Naive thymus-derived CD4-positive, alpha-beta T cell (primary cell): ENCODE results near the gene MAMDC4. TPM values are rescaled to one million over a fixed set of nuclear protein-coding genes. Genes with fewer than 3 reads are reported as not detected.

ENCODE experiments used
- ATAC-seq: fragments of 150-1000 bp; cut with Tn5 transposase; 2 replicates; pipeline ENCODE4 v1.10.0; 2021; ENCODE audit warnings: mild to moderate bottlenecking, moderate library complexity
- CTCF ChIA-PET: fragments of 350-600 bp; sonication (Branson Sonifier 250); formaldehyde crosslinking; loops from one replicate; lab custom pipeline; 2021; ENCODE audit warnings: antibody characterized with exemption; lab: Charles Lee
- POLR2A ChIA-PET: fragments of 350-600 bp; sonication (Branson Sonifier 250); formaldehyde crosslinking; loops from one replicate; lab custom pipeline; 2021; ENCODE audit warnings: antibody characterized with exemption, inconsistent platforms; lab: Charles Lee
- DNase-seq, 9 donors: peaks; one replicate each; pipeline versions ENCODE4 v3.0.0 to v3.0.0-alpha.2; 2020 to 2022; ENCODE audit warnings: mixed read lengths in 1 of 9
- H3K27ac ChIP-seq: one replicate; pipeline ENCODE4 v1.7.0; 2013; ENCODE audit warnings: mild to moderate bottlenecking, low read depth, low read length, moderate library complexity
- H3K27me3 ChIP-seq, 2 donors: one replicate each; pipeline ENCODE4 v1.7.0; 2013; ENCODE audit warnings: low read length in 2 of 2, mild to moderate bottlenecking in 2 of 2, moderate library complexity in 2 of 2; ENCODE audit not compliant: control insufficient read depth in 2 of 2, insufficient read depth in 2 of 2
- H3K36me3 ChIP-seq, 3 experiments: 1 replicate in 2 of 3; 2 replicates in 1 of 3; pipeline ENCODE4 v1.7.0; 2013; ENCODE audit warnings: low read length in 3 of 3, mild to moderate bottlenecking in 3 of 3, moderate library complexity in 1 of 3; ENCODE audit not compliant: insufficient read depth in 3 of 3, control insufficient read depth in 2 of 3
- H3K4me1 ChIP-seq, 2 donors: one replicate each; pipeline ENCODE4 v1.7.0; 2013; ENCODE audit warnings: low read length in 2 of 2, mild to moderate bottlenecking in 2 of 2, moderate library complexity in 1 of 2; ENCODE audit not compliant: control insufficient read depth in 2 of 2, insufficient read depth in 2 of 2
- H3K4me3 ChIP-seq: 2 replicates; pipeline ENCODE4 v1.7.0; 2013; ENCODE audit warnings: mild to moderate bottlenecking, low read length
- H3K9me3 ChIP-seq, 3 experiments: 1 replicate in 2 of 3; 2 replicates in 1 of 3; pipeline ENCODE4 v1.7.0; 2013; ENCODE audit warnings: low read length in 3 of 3; ENCODE audit not compliant: control insufficient read depth in 2 of 3
- H3K27ac Mint-ChIP-seq, 9 donors: one replicate each; pipeline ENCODE4 v1.8.0; 2020 to 2022; ENCODE audit warnings: mixed read lengths in 9 of 9, mild to moderate bottlenecking in 8 of 9, moderate library complexity in 5 of 9, inconsistent platforms in 2 of 9
- H3K27me3 Mint-ChIP-seq, 5 donors: one replicate each; pipeline ENCODE4 v1.8.0; 2021 to 2022; ENCODE audit warnings: mixed read lengths in 5 of 5, mild to moderate bottlenecking in 1 of 5
- H3K36me3 Mint-ChIP-seq, 5 donors: one replicate each; pipeline ENCODE4 v1.8.0; 2020 to 2022; ENCODE audit warnings: mixed read lengths in 5 of 5, mild to moderate bottlenecking in 3 of 5, inconsistent platforms in 1 of 5
- H3K4me1 Mint-ChIP-seq, 7 donors: one replicate each; pipeline ENCODE4 v1.8.0; 2020 to 2022; ENCODE audit warnings: mixed read lengths in 7 of 7, mild to moderate bottlenecking in 3 of 7, inconsistent platforms in 1 of 7
- H3K4me3 Mint-ChIP-seq, 10 donors: one replicate each; pipeline ENCODE4 v1.8.0; 2020 to 2022; ENCODE audit warnings: mild to moderate bottlenecking in 10 of 10, mixed read lengths in 10 of 10, moderate library complexity in 6 of 10, inconsistent platforms in 2 of 10
- H3K9me3 Mint-ChIP-seq, 11 donors: one replicate each; pipeline ENCODE4 v1.8.0; 2020 to 2022; ENCODE audit warnings: mixed read lengths in 11 of 11, mild to moderate bottlenecking in 4 of 11, inconsistent platforms in 1 of 11, moderate library complexity in 1 of 11
- intact Hi-C, 2 donors: fragments of 100-400 bp; cut with micrococcal nuclease; formaldehyde crosslinking; loops; one replicate each; pipeline ENCODE4 v1.15.1; 2023
- polyA plus RNA-seq, 2 donors: library from polyadenylated mRNA; unstranded; fragments of 300-500 nt; fragmentation: Illumina TruSeq; gene quantifications; one replicate each; pipeline ENCODE4 v1.2.3, GENCODE V29; 2021
- total RNA-seq, 6 experiments: library from RNA in 5 of 6; stranded (reverse) in 5 of 6; gene quantifications; 1 replicate in 5 of 6; 2 replicates in 1 of 6; pipeline ENCODE4 v1.2.3 and lab custom pipeline; 2021 to 2026

MAMDC4 gene
- total and polyA plus RNA-seq, 7 experiments from 2014 or later: 0.22 to 27.7 (median 5.0) TPM; not detected in 1

DNA sequence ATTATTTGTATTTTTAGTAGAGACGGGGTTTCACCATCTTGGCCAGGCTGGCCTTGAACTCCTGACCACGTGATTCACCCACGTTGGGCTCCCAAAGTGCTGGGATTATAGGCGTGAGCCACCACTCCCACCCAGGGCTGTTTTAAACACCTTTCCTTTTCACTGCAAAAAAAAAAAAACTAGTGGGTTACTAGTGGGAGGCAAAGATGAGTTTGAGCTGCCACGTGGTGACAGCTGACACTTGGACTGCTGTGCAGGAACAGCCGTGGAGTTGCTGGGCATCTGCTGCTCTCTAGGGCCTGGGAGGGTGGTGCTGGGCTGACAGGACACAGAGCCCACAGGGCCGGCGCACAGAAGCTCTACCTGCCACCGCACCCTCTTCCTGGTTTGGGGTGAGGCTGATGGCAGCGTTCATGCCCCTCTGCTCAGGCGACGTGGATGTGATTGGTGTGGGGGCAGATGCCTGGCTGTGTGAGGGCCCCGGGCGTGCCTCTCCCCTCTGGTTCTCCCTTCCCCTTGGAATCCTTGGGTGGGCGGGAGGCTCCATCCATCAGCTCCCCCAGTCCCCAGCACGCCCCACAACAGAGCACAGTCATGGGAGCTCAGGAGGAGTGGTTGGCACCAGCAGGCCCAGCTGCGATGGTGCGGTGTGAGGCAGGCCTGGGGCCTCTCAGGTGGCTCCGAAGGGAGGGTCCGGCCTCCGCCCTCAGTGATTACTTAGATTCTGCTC is 27.5 kb upstream of the MAMDC4 start:
- Mint-ChIP-seq H3K27me3 (no peaks in the 10 kb centered on the region), H3K27ac (no peak overlapping the region), H3K4me1 (peaks cover 5 to 9% (median 6%) of the 10 kb centered on the region in 7 donors), H3K4me3 (no peak overlapping the region), H3K9me3 (no peaks in the 10 kb centered on the region), H3K36me3 (peaks cover 0 to 3% (median 0%) of the 10 kb centered on the region in 5 donors)
- ATAC-seq: no peak
- ChIA-PET POLR2A (interaction anchor here (0.7 to 0.8 kb wide), 2 partner anchors 374 to 857 kb away, joined by 3 to 4 read pairs; no protein-coding TSS in a partner anchor), CTCF (no interaction called here)
- peaks cover 0 to 61% (median 3%) of the 10 kb centered on the region in 3 experiments for H3K36me3 ChIP-seq
- intact Hi-C loops: no loop called here
- H3K27me3 ChIP-seq: no peaks in the 10 kb centered on the region
- H3K4me3 ChIP-seq: no peak overlapping the region
- no peak for DNase-seq
- no peaks in the 10 kb centered on the region for H3K9me3 ChIP-seq
- no peak overlapping the region for H3K27ac ChIP-seq
- no peaks in the 10 kb centered on the region for H3K4me1 ChIP-seq

DNA sequence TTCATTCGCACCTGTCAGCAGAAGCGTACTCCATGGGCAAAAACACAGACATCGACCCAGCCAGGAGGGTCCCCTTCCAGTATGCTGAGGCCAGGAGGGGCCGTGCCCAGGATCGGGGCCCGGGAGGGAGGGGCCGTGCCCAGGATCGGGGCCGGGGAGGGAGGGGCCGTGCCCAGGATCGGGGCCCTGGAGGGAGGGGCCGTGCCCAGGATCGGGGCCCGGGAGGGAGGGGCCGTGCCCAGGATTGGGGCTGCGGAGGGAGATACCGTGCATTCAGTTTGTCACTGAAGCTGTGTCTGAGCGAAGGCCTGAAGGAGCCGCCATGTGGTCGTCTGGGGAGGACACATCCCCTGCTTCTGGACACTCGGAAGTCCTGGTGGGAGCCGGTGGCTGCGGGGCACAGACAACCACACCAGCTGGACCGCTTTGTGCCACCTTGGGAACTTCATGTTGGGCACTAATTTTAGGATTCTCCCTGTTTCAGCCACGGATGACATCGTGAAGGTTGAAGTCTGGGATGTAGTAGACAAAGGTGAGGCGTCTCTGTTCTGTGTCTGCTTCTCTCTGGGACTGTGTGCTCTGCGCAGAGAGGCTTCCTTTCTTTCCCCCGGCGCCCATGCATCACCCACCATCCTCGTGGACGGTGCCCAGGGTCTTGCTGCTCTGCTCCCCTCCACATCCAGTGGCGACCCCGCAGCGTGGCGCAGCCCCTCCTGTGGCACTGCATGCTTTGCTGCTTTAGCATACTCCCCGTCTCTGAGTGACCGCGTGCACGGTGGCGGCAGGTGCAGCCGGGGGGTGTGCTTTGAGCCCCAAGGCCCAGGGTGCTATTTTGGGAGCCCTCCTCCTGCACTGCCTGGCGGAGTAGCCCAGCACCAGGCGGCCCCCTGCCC is 26.6 kb upstream of the MAMDC4 start:
- no peak for ATAC-seq
- H3K4me1 Mint-ChIP-seq: peaks cover 5 to 7% (median 6%) of the 10 kb centered on the region in 7 donors
- H3K9me3 Mint-ChIP-seq: no peaks in the 10 kb centered on the region
- DNase-seq: no peak
- ChIA-PET CTCF (no interaction called here), POLR2A (no interaction called here)
- intact Hi-C loops: loop anchor here in 1 of 2 donors (2.0 kb wide), 1 partner anchor 15 kb away; no protein-coding TSS in a partner anchor
- no peaks in the 10 kb centered on the region for H3K4me1 ChIP-seq
- H3K4me3 ChIP-seq: no peak overlapping the region
- no peak overlapping the region for H3K27ac ChIP-seq
- H3K36me3 Mint-ChIP-seq: peaks cover 0 to 3% (median 0%) of the 10 kb centered on the region in 5 donors
- H3K9me3 ChIP-seq: no peaks in the 10 kb centered on the region
- no peak overlapping the region for H3K27ac Mint-ChIP-seq
- H3K36me3 ChIP-seq: peaks cover 0 to 70% (median 3%) of the 10 kb centered on the region in 3 experiments
- H3K27me3 ChIP-seq: no peaks in the 10 kb centered on the region
- H3K4me3 Mint-ChIP-seq: no peak overlapping the region
- no peaks in the 10 kb centered on the region for H3K27me3 Mint-ChIP-seq

DNA sequence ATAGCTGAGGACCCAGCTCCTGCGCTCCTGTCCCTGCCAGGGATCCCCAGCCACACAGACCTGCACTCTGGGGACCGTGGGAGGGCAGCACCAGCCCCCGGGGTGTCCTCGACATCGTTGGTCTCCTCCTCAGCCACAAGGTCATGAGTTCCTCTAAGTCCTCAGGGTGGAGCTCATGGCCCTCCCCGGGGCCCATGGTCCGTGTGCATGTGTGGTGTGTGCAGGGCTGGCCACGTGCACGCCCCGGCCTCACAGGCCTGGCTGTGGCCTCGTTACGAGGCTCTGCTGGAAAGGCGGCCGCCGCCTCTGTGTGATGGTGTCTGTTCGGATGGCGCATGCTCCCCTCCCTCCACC is 26.0 kb upstream of the MAMDC4 start:
- no peaks in the 10 kb centered on the region for H3K27me3 Mint-ChIP-seq
- Histone ChIP-seq H3K27me3 (no peaks in the 10 kb centered on the region), H3K4me3 (no peak overlapping the region), H3K4me1 (no peaks in the 10 kb centered on the region), H3K9me3 (no peaks in the 10 kb centered on the region), H3K27ac (no peak overlapping the region), H3K36me3 (peaks cover 0 to 76% (median 3%) of the 10 kb centered on the region in 3 experiments)
- H3K9me3 Mint-ChIP-seq: no peaks in the 10 kb centered on the region
- DNase-seq (no peak), ATAC-seq (no peak)
- CTCF ChIA-PET: no interaction called here
- H3K4me1 Mint-ChIP-seq: peaks cover 0 to 3% (median under 1%) of the 10 kb centered on the region in 7 donors
- POLR2A ChIA-PET: no interaction called here
- peaks cover 0 to 3% (median 0%) of the 10 kb centered on the region in 5 donors for H3K36me3 Mint-ChIP-seq
- H3K27ac Mint-ChIP-seq: no peak overlapping the region
- H3K4me3 Mint-ChIP-seq: no peak overlapping the region
- intact Hi-C loops: loop anchor here in 1 of 2 donors (2.0 kb wide), 1 partner anchor 15 kb away; no protein-coding TSS in a partner anchor

DNA sequence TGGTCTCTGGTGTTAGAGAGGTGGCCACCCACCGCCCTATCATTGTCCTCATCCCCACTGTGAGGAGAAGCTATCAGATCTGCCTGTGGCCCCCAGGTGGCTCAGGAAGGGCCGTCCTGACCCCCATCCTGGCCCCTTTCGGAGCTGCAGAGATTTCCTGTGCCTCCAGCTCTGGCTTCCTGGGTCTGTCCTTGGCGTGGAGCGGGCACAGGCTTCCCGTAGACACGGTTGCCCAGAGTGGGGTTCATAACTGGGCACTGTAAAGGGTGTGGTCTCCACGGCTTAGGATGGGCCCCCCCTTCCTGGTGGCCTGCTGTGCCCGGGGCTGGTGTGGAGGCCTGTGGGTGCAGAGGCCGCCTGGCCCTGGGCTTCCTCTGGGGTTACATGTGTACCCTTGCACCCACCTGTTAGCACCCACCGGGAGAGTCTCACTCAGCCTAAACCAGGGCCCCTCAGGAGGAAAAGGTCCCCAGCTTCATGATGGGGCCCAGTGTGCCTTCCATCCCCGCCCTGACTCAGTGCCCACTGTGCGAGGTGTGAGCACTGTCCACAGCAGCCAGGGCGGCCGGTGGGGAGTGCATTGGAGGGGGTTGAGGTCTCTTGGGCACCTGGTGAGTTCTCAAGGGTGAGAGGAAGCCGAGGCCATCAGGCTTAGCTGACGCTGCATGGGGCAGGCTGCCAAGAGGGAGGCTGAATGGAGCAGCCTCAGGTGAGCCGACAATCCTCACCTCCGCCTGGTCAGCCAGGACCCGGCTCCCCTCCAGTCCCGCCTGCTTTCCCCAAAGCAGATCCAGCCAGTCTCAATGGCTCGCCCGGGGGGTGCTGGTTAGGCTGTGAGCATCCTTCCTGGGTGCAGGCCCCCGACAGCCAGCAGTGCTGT is 25.2 kb upstream of the MAMDC4 start:
- Histone ChIP-seq H3K4me1 (no peaks in the 10 kb centered on the region), H3K9me3 (no peaks in the 10 kb centered on the region), H3K27ac (no peak overlapping the region), H3K27me3 (no peaks in the 10 kb centered on the region), H3K36me3 (peaks cover 0 to 84% (median 3%) of the 10 kb centered on the region in 3 experiments), H3K4me3 (no peak overlapping the region)
- Mint-ChIP-seq H3K4me1 (peaks cover 0 to under 1% (median 0%) of the 10 kb centered on the region in 7 donors), H3K27ac (no peak overlapping the region), H3K27me3 (no peaks in the 10 kb centered on the region), H3K36me3 (peaks cover 0 to 3% (median 0%) of the 10 kb centered on the region in 5 donors), H3K4me3 (no peak overlapping the region), H3K9me3 (no peaks in the 10 kb centered on the region)
- DNase-seq: no peak
- ChIA-PET POLR2A (no interaction called here), CTCF (no interaction called here)
- intact Hi-C loops: loop anchor here in 1 of 2 donors (2.0 kb wide), 1 partner anchor 16 kb away; no protein-coding TSS in a partner anchor
- no peak for ATAC-seq

DNA sequence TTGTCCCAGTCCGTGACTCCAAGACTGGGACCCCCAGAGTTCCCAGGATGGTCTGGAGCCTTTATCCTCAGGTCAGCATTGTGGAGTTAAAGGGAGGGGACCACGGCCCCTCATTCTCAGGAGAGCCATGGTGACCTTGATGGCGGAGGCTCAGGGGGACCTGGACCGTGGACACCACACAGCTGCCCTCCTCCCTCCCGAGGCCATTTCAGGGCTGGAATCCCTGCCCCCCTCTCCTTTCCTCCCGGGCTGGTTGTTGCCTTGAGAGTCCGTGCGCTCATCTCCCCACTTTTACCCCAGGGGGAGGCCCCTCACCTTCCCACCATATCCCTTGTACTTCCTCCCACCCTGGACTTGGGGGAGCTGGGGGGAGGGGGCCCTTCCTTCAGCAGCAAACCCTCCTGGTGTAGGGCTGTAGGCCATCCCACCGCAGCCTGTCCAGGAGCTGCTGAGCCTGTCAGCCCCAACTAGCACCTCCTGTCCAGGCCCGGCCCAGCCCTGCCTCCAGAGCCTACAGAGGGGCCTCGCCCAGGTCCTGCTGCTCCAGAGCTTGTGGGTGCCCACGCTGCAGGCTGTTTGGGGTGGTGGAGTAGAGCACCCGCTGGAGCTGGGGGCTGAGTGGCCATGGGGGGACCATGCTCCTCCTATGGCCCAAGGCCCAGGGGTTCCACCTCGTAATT is 24.2 kb upstream of the MAMDC4 start:
- H3K36me3 Mint-ChIP-seq: peaks cover 0 to 8% (median 0%) of the 10 kb centered on the region in 5 donors
- H3K27ac Mint-ChIP-seq: no peak overlapping the region
- Histone ChIP-seq H3K9me3 (no peaks in the 10 kb centered on the region), H3K27me3 (no peaks in the 10 kb centered on the region), H3K4me3 (no peak overlapping the region), H3K4me1 (no peaks in the 10 kb centered on the region), H3K36me3 (peaks cover 0 to 91% (median 7%) of the 10 kb centered on the region in 3 experiments), H3K27ac (no peak overlapping the region)
- DNase-seq (no peak), ATAC-seq (no peak)
- H3K4me1 Mint-ChIP-seq: no peaks in the 10 kb centered on the region
- intact Hi-C loops: loop anchor here in 1 of 2 donors (2.0 kb wide), 1 partner anchor 17 kb away; no protein-coding TSS in a partner anchor
- no peaks in the 10 kb centered on the region for H3K27me3 Mint-ChIP-seq
- no peak overlapping the region for H3K4me3 Mint-ChIP-seq
- POLR2A ChIA-PET: interaction anchor here (0.6 kb wide), 1 partner anchor 361 kb away, joined by 3 read pairs; the partner anchor contains the start of gene SSNA1
- H3K9me3 Mint-ChIP-seq: no peaks in the 10 kb centered on the region
- CTCF ChIA-PET: interaction anchor here (0.7 kb wide), 1 partner anchor 191 kb away, joined by 5 read pairs; no protein-coding TSS in a partner anchor
